Stimulated activated CD4-positive, alpha-beta T cell treated with anti-CD3 and anti-CD28 coated beads, Interleukin-4, amount 100 ng/mL, for 4 hours (primary cell): Measurements from ENCODE around the gene ATP1A1.

Experiments
- DNase-seq, 2 experiments: peaks; one replicate each; pipeline ENCODE4 v3.0.0-alpha.2; 2020

ATP1A1 gene

DNA sequence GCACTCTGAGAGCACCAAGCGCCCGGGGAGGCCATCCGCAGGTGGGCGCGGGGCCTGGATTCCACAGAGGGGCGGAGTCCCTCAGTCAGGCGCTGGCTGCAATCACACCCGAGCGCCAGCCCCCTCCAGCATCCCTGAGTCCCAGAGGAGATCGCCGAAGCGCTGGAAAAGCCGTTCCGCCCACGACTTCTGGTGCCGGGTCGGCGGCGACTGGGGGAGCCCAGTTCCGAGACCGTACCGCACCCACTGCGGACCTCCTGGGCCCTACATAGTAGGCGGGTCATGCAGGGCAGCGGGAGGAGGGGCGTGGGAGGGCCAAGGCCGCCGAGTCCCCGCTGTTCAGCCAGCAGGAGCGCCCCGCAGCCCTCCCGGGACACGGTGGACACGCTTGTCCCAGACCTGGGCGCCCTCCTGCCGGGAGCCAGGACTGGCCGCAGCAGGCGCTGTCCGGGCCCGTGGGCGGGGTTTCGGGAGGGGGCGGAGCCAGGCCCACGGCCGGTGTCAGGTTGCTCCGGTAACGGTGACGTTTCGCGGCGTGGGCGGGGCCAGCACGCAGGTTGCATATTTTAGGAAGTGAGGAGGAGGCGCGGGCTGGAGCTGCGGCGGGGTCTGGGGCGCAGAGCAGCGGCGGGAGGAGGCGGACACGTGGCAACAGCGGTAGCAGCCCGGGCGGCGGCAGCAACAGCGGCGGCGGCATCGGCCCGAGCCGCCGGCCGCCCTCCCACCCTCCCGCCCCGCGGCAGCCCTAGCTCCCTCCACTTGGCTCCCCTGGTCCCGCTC, at the start of gene ATP1A1:
Gene ATP1A1 (plus strand): TSS at position 594 of the 780 bp plus-strand sequence. CDS start 268 bp downstream, outside the sequence.
- DNase-seq = peak; percentile 97 to 99

DNA sequence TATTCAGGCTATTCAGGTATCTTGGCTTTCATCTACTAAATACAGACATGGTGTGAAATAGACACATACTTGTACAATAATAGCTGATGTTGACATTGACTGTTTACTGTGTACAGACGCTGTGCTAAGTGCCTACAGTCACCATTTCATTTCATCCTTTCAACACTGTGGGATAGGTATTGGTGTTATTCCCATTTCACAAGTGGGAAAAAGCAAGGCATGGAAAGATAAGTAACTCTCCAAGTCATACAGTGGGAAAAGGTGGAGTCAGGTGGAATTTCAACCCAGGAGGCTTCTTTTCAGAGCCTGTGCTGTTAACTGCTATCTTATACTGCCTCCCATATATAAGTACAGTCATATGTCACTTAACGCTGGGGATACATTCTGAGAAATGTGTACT, 49.6 kb upstream of the ATP1A1 start:
- DNase-seq = no peak

DNA sequence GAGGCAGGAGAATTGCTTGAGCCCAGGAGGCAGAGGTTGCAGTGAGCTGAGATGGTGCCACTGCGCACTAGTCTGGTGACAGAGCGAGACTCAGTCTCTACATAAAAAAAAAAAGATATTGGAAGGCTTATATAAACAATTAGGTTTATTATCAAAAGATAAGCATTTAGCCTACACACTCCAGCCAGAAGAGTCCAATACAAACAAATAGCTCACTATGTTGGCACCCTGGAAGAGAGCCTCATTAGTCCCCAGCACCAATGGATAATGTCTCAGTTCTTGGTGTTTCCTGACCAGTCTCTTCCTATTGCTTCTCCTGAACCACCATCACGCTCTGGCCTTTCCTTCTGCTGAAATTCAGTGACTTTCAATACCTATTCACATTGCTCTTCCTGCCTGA, 48.6 kb upstream of the ATP1A1 start:
- no peak for DNase-seq

DNA sequence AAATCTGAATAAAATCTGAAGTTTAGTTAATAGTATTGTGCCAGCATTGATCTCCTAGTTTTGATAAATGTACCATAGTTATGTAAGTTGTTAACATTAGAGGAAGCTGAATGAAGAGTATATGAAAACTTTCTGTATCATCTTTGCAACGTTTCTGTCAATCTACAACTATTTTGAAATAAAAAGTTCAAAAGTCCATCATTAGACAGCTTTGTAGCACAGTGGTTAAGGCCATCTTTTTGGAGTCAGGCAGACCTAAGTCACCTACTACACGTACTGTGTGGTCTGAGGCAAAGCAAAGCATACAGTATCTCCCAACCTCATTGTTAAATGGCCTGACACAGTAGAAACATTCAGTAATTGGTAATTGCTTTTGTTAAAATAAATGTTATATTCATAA, 47.9 kb upstream of the ATP1A1 start:
- no peak for DNase-seq

DNA sequence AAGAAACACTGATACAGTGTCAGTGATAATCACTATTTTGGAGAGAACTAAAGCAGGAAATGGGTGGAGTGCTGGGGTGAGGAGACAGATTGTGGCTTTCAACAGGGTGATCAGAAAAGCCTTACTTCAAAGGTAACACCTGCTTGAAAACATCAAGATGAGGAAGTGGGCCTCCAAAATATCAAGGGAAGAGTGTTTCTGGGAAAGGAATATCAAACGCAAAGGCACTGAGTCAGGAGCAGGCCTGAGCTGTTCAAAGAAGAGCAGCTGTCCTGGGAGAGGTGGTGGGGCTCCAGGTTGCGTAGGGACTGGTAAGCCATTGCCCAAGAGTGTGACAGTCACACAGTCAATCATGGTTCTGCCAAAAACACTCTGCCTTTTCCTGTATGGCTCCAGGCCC, 47.1 kb upstream of the ATP1A1 start:
- peak in 1 of 2 experiments; percentile 26 for DNase-seq

DNA sequence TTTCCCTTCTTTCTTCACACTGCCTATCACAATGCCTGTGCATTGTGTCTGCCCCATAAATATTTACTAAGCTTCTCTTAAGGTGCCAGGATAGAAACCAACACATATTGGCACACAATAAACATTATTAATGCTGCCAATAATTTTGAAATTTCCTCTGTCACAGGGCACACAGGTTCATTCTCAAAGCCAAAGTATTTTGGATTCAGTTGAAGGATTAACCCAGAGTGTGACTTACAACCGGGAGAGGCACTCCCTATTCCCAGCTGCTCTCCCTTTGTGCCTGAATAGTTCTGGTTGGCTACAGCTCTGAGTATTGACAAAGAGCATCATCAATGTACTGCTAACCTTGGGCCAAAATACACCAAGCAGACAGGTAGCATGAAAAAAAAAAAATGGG, 46.6 kb upstream of the ATP1A1 start:
- DNase-seq = no peak

DNA sequence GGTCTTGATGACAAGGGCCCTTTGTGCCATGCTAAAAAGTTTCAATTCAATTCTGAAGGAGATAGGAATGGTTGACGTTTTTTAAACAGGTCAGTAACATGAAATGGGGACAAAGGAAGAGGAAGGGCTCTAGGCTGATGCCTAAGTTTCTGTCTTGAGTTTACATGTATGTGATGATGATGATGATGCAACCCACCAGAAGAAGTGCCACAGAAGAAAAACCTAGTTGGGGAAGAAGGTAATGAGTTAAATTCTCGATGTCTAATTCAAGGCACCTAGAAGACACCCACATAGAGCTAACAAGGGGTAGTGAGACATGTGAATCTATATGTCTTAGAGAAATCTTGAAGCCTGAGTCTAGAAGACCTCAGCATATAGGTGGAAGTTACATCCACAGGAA, 44.4 kb upstream of the ATP1A1 start:
- DNase-seq = no peak

DNA sequence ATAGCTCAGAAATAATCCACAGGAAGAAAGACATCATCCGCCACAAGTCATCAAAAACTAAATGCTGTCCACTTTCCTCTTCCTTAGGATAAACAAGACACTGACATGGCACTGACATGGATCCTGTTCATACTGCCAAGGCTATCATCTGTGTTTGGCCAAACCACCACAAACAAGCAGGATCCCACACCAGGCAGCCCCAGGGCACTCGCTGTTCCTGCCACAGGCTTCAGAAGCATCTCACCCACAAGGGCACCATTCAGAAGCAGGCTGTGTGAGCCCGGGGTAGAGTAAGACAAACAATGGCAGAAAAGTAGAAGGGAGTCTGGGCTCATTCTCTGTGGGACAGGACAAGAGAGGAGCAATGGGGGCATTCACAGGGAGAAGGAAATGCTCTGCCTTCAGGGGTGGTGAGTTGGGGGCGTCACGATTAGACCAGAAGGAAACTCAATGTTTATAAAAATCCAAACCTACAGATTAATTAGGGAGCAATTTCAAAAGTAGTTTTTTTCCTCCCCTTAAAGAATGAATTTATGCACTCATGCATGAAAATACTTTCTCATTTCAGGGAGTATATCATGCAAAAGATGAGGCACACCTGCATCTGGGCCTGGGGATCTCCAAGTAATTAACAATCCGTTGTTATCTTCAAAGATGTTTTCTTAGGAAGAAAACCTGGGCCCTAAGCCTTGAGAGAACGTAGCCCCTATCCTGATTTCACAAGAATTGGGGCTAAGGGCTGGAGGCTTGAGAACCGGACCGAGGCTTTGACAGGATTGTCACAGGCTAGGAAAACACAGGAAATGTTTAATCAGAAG, 43.3 kb upstream of the ATP1A1 start:
- no peak for DNase-seq

DNA sequence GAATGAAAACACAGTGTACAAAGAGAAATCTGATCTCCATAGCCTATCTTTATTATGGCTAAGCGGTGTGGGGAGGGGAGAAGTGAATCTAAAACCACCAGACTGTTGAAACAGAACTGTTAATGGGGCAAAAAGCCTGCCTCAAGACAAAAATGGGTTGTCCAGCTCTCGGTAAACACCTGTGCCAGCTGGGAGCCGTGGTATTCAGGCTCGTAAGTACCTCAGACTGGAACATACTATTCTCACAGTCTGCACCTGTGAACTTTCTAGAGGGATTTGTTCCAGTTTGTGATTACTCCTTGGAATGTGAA, 42.7 kb upstream of the ATP1A1 start:
- DNase-seq = no peak

DNA sequence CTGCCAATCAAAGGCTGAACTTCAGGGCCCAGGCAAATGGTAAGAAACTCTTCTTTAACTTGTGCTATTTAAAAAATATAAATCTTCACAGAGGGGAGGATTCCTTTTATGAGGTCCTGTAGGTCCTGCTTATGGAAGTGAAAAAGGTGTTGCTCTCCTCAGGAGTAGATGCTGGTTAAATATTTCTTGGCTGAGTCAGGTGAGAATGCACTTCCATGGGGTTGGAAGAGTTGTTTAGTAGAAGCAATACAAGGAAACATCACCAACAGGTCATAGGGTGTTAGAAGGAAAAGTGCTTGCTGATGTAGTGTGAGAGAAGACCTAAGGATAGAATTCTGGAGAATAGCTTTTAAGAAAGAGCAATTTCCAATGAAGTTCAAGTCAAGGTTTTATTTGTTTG, 42.2 kb upstream of the ATP1A1 start:
- no peak for DNase-seq

DNA sequence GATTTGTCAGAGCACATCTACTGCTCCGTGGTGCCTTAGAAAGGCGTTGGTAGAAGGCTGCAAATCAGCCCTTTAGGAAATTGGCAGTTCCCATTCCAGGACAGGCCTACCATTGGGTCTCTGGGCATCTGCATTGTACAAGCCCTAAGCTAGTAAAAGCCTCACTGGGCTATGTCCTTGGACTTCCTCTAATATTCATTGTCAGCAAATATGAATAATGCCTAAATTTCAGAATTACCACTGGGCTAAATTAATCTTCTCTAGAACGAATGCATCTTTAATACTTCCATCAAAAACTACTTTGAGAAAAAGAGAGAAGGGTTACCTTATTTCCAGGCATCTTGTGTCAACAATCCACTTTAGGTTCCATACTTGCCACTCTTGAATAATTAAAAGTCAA, 41.5 kb upstream of the ATP1A1 start:
- no peak for DNase-seq

DNA sequence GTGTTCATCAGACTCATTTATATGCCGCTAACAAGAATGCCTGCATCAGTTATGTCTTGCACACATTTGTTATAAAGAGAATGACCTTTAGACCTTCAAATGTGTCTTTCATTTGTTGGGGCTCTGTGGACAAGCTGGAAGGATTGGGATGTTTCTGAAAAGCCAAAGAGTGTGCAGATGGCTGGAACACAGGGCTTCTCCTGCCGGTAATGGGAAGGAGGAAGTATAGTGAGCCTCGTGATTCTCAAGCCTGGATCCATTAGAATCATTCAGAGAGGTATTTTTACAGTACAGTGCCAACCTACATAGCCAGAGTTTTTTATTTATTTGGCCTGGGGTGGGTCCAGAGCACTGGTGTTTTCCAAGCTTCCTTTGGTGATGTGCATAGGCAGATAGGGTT, 40.6 kb upstream of the ATP1A1 start:
- DNase-seq = no peak

DNA sequence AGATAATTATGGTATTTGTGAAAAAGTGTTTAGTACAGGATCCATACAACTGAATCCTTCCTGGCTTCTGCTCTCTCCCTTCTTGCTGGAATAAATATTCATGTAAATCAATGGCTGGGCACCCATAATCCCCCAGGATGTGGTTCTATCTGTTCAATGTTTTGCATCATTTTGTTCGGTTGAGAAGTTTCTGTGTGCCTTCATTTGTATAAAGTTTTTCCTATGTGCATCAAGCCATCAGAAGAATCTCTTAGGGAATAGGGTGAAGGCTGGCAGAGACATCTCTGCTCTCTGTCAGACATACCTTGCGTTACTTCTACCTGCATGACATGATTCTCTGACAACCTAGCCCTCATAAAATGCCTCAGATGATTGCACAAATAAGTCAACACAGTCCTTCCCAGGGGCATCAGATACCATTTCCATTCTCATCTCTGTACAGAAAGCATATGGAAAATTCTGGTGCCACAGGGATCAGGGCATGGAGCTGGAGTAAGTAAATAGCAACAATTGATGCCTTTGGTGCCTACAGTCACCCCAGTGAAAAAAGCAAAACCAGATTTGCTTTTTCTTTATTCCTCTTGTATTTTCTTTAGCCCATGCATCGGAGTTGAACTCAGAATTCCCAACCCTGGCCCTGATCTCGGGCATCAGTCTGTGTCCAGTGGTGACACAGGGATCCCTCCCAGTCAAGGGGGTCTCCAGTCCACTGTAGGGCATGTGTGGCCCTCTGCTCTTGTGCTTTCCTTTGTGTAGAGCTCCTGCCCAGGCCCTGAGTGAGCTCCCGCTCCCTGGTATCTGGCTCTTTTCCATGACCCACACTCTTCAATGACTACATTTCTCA, 39.7 kb upstream of the ATP1A1 start:
- no peak for DNase-seq

DNA sequence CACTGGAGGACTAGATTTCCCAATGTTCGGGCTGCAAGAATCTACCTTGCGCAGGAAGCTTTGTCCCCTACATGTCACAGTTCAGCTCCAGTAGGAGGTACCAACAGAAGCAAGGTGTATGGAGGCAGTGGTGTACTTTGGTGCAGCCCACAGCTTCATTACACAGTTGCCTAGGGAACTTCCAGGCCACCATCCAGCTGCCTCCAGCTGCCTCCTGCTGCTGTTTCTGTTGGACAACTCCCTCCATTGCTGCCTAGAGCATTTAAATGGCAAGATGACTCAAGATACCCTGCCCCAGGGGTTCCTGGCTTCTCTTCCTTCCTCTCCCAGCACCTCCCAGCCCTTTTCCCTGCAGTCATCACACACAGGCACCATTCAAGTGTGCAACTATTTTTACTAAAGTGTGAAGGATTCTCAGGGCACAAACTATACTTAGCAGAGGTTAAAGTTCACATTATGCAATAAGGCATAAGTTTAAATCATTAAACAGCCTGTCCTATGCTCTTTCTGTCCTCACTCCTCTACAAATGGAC, 39.0 kb upstream of the ATP1A1 start:
- DNase-seq = no peak

DNA sequence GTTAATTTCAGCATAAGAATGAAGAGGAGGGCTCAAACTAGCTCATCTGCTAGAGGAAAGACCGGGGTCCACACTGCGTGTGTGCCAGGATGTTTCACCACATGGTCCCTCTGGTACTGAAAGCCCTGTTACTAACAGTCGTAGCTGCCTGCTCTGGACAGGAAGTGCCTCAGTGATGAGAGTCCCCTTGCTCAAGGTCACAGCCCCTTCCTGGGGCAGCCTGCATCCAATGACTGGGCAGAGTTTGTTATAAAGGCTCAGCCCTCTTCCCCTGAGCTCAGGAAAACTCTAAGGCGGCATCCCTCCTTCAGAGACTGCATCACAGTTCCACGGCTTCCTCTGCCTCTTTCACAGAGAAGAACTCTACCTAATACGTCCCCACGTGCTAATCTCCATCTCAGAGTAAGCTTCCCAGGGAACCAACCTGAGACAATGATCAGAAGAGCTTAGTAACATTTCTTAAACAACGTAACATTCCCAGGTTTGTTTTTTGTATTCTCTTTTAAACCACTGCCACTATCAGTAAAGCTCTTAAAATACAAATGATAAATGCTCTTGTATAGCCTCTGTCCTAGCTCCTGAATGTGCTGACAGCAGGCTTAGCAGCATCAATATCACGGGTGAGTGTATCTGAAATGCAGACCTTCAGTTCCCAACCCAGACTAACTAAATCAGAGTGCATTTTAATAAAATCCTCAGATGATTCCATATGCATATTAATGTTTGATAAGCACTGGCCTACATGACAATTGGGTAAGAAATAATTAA, 38.0 kb upstream of the ATP1A1 start:
- no peak for DNase-seq

DNA sequence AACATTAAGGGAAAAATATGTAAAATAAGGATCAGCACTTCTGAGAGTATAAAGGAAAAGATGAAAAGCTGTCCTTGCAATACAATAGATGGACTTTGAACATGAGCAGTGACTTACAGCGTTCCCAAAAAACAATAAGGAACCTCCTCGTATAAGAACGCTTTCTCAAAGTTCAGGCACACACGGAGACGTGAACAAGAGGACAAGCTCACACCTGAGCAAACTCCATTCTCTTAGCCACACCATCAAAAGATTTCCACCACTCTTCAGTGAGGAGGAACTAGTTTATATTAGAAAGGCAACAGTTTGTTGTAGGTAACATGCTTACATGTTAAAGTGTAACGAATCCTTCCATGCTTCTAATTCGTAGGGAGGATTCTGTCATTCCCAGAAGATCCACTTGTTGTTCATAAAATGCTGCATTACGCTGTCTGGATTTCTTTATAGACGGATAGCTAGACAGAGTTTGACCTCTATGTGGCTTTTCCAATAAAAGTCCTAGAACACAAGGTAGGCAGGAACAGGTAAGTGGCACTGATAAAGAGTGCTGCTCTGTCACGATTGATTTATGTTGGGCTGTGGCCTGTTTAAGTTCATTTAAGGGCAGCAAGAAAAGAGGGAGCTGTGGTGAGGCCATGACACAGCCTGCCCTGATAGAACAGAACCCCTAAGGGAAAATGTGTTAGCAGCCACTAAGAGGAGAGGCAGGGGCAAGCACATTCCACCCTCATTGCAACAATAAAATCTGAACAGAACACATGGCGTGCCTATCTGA, 37.0 kb upstream of the ATP1A1 start:
- no peak for DNase-seq

DNA sequence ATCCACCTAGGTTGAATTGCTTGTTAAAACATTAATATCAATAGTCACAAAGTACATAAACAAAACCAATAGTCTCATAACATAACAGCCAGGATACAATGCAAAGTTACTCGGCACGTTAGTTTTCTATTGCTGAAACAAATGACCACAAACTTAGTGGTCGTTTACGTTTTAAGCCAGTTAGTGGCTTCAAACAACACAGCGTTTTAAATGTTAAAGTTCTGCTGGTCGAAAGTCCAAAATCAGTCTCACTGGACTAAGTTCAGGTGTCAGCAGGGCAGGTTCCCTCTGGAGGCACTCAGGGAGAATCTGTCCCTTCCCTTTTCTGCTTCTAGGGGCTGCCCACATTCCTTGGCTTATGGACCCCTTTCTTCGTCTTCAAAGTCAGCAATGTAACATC, 35.6 kb upstream of the ATP1A1 start:
- DNase-seq = no peak

DNA sequence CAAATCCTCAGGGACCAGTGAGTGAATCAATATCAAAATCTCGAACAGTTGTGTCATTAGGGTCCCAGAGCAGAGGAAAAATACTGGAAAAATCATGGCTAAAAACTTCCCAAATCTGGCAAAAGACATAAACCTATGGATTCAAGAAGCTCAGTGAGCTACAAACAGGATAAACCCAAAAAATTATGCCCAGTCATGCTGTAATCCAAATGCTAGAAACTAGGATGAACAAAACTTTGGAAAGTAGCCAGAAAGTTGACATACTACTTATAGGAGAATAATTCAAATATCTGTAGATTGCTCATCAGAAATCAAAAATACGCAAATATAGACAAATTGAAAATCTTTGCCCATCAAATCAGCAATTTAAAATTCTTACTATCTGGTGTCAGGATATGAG, 34.6 kb upstream of the ATP1A1 start:
- no peak for DNase-seq

DNA sequence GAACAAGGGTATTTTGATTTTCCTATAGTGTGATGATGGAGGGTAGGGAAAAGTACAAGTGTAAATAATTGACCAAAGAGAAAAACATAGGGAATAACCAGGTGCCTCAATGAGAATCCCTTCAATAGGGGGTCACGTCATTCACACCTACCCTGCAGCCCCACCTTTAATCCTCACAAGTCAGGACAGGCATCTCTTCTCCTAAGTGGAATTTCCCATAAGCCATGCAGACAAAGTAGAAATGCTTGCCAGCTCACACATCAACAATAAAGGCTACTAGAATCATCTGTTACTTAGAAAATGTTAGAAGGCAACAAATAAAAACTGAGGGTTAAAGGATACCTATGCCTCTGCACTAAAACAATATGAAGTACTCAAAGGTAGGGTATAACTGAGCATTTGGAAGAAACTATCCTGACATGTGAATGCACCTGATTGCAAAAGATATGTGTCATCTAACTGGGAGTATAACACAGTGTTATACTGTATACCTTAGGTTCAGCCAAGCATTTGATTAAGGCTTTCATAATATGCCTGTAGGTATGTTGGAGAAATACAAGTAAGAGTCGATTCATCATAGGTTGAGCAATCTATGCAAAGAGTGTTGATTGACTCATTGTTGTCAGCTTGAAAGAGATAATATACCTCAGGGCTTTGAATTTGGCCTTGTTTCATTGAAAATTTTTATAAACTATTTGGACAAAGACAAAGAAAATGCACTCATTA, 32.4 kb upstream of the ATP1A1 start:
- no peak for DNase-seq

DNA sequence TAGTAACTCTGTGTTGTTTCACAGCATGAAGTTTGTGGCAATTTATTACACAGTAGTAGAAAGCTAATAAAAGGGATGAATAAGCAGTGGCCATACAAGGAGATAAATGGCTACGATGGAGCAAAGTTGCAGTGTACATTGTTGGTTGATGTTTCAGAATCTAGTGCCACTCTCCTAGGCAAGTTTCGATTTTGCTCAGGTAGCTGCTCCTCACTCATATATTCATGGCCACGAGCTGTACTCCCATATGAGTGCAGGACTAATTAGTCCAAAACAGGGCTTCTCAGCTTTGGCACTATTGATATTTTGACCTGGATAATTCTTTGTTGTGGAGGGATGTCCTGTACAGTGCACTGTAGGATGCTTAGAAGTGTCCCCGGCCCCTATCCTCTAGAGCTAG, 30.0 kb upstream of the ATP1A1 start:
- DNase-seq = no peak

DNA sequence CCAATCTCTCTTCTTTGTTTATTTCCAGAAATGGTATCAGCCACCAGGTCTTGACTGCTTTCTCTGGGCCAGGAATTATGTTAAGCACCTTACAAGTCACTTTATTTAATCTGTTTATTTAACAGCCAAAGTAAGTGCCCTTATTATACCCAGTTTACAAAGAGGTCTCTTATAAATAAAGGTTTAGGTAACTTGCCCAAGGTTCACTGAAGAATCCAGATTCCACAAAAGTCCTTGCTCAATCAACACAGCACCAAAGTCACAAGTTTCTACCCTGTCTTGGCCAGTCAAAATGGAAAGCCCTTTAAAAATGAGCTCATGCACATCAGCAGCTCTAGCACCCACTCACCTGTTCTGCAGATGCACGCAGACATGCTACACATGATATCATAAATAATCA, 28.0 kb upstream of the ATP1A1 start:
- no peak for DNase-seq
